ENCODE results near the gene SHISA7. TPM values are rescaled to one million over a fixed set of nuclear protein-coding genes. Genes with fewer than 3 reads are reported as not detected.

The SHISA7 gene
- total RNA-seq, 2 donors from 2014 or later: not detected

DNA sequence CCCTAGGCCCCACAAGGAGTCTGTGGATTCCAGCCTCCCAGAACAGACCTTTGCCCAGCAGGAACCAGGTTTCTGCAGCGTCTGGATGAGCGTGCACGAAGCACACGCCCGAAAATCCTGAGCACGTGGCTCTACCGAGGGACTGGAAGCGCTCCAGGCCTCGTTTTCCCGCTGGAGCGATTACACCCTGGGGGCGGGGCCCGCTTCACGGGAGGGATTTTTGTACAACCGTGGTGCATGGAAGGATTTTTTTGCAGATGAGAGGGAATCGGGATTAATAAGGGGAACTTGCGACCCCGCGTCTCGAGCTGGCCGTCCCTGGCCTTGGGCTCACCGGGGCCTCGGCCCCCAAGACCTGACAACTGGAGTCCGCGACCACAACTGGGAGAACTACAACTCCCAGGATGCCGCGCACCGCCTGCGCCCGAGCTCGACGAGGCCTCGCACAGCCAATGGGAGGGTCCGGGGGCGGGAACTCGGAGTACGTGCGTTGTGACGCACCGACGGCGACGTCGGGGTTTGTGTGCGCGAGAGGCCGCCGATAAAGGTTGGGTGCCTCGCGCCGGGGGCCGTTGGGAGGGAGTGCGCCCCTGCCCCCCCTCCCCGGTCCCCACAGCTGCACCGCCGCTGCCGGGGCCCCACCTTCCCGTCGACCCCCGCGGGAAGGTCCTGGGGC, 33.1 kb upstream of the SHISA7 start, which contains the start of gene ZNF628:
ZNF628 (plus strand) TSS at position 518 of the 676 bp plus-strand sequence. CDS start 3,294 bp downstream, outside the sequence.
- Mint-ChIP-seq H3K4me1 (ENCODE audit: low read depth in 2 of 2) (peaks cover 23 to 31% of the 10 kb centered on the region in 2 donors), H3K36me3 (no peaks in the 10 kb centered on the region), H3K9me3 (no peaks in the 10 kb centered on the region), H3K4me3 (peak within 1 kb of the TSS; percentile 95), H3K27ac (peak within 1 kb of the TSS; percentile 75 to 88), H3K27me3 (no peaks in the 10 kb centered on the region)
- ATAC-seq: peak; percentile 96 to 97
- peak; percentile 98 for DNase-seq (ENCODE audit: low spot score)

- H3K36me3 Mint-ChIP-seq: no peaks in the 10 kb centered on the region
- ATAC-seq: no peak
- no peak overlapping the region for H3K27ac Mint-ChIP-seq
Measured at GRCh38 chr19:55474269-55475265, 31.5 kb upstream of the SHISA7 start.

GRCh38 chr19:55473225-55474012, 30.3 kb upstream of the SHISA7 start:
- H3K27ac Mint-ChIP-seq: no peak overlapping the region
- H3K4me3 Mint-ChIP-seq: no peak overlapping the region
- H3K27me3 Mint-ChIP-seq: no peaks in the 10 kb centered on the region
- peaks cover 10 to 16% of the 10 kb centered on the region in 2 donors for H3K4me1 Mint-ChIP-seq (ENCODE audit: low read depth in 2 of 2)
- ATAC-seq (no peak), DNase-seq (ENCODE audit: low spot score) (no peak)
- H3K9me3 Mint-ChIP-seq: no peaks in the 10 kb centered on the region
- H3K36me3 Mint-ChIP-seq: no peaks in the 10 kb centered on the region

More at GRCh38 chr19:55474269-55475265, 31.5 kb upstream of the SHISA7 start:
- no peak for DNase-seq (ENCODE audit: low spot score)
- H3K4me3 Mint-ChIP-seq: no peak overlapping the region
- H3K4me1 Mint-ChIP-seq (ENCODE audit: low read depth in 2 of 2): peaks cover 18 to 27% of the 10 kb centered on the region in 2 donors
- H3K27me3 Mint-ChIP-seq: no peaks in the 10 kb centered on the region
- H3K9me3 Mint-ChIP-seq: no peaks in the 10 kb centered on the region

DNA sequence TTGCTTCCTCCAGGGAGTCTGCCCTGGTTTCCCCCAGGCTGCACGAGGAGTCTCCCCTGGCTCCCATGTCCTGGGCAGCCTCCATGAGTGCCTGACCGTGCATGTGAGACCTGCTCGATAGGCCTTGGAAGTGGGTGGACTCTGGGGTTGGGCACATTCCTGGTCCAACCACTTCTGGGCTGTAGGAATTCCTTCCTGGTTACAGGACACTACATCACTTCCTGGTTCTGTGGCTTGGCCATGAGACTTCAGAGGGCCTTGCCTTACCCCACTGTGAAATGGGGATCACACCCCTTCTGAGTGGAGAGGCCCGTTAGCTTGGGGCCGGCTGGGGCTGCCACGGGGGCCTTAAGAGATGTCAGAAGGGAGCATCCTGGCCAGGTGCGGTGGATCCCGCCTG, 29.4 kb upstream of the SHISA7 start:
- Mint-ChIP-seq H3K4me3 (no peak overlapping the region), H3K4me1 (ENCODE audit: low read depth in 2 of 2) (peaks cover 2 to 6% of the 10 kb centered on the region in 2 donors), H3K36me3 (no peaks in the 10 kb centered on the region), H3K27ac (no peak overlapping the region), H3K9me3 (no peaks in the 10 kb centered on the region), H3K27me3 (no peaks in the 10 kb centered on the region)
- no peak for ATAC-seq
- DNase-seq (ENCODE audit: low spot score): no peak

DNA sequence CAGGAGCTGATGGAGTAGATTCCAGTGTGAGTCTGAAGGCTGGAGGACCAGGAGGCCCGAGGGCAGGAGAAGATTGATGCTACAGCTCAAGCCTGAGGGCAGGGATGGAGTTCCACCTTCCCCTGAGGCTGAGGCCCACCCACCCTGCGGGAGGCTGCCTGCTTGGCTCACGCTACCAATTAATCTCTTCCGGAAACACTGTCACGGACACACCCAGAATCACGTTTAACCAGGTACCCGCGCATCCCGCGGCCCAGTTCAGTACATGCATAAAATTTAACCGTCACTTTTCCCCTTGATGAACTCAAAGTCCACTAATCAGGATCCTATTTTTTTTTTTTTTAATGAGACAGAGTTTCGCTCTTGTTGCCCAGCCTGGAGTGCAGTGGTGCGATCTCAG, 28.2 kb upstream of the SHISA7 start:
- ATAC-seq: no peak
- DNase-seq (ENCODE audit: low spot score): no peak
- no peaks in the 10 kb centered on the region for H3K4me1 Mint-ChIP-seq (ENCODE audit: low read depth in 2 of 2)
- H3K4me3 Mint-ChIP-seq: no peak overlapping the region
- no peaks in the 10 kb centered on the region for H3K27me3 Mint-ChIP-seq
- H3K9me3 Mint-ChIP-seq: no peaks in the 10 kb centered on the region
- no peak overlapping the region for H3K27ac Mint-ChIP-seq
- no peaks in the 10 kb centered on the region for H3K36me3 Mint-ChIP-seq

DNA sequence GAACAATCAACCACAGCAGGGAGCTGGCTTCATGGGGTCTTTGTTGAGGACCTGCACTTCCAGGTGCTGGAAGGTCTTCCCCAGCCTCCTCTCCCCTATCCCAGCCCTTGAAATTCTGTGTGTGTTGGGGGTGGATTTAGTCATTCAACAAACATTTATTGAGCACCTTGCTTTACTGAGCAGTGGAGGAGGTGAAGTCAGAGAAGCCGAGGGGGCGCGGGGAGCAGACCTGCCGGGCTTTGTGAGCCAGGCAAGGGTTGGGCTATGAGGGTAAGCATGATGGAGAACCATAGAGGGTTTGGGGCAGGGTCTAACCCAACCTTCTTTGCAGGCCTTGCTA, 24.9 kb upstream of the SHISA7 start:
- H3K9me3 Mint-ChIP-seq: no peaks in the 10 kb centered on the region
- H3K27ac Mint-ChIP-seq: no peak overlapping the region
- no peaks in the 10 kb centered on the region for H3K27me3 Mint-ChIP-seq
- H3K4me3 Mint-ChIP-seq: no peak overlapping the region
- ATAC-seq: no peak
- DNase-seq (ENCODE audit: low spot score): no peak
- H3K36me3 Mint-ChIP-seq: no peaks in the 10 kb centered on the region
- peaks cover 0 to under 1% of the 10 kb centered on the region in 2 donors for H3K4me1 Mint-ChIP-seq (ENCODE audit: low read depth in 2 of 2)

GRCh38 chr19:55467236-55468053, 24.3 kb upstream of the SHISA7 start:
- Mint-ChIP-seq H3K27ac (no peak overlapping the region), H3K27me3 (no peaks in the 10 kb centered on the region), H3K4me1 (ENCODE audit: low read depth in 2 of 2) (peaks cover under 1 to 3% of the 10 kb centered on the region in 2 donors), H3K9me3 (no peaks in the 10 kb centered on the region), H3K36me3 (no peaks in the 10 kb centered on the region), H3K4me3 (no peak overlapping the region)
- DNase-seq (ENCODE audit: low spot score): peak; percentile 75
- ATAC-seq: peak; percentile 88

- DNase-seq (ENCODE audit: low spot score) (no peak), ATAC-seq (no peak)
- no peak overlapping the region for H3K27ac Mint-ChIP-seq
- H3K4me1 Mint-ChIP-seq (ENCODE audit: low read depth in 2 of 2): peaks cover 11 to 12% of the 10 kb centered on the region in 2 donors
- no peaks in the 10 kb centered on the region for H3K9me3 Mint-ChIP-seq
- no peak overlapping the region for H3K4me3 Mint-ChIP-seq
- H3K27me3 Mint-ChIP-seq: no peaks in the 10 kb centered on the region
- H3K36me3 Mint-ChIP-seq: no peaks in the 10 kb centered on the region
Measured at GRCh38 chr19:55466241-55466614, 23.1 kb upstream of the SHISA7 start.

- no peaks in the 10 kb centered on the region for H3K27me3 Mint-ChIP-seq
- H3K36me3 Mint-ChIP-seq: no peaks in the 10 kb centered on the region
- H3K27ac Mint-ChIP-seq: no peak overlapping the region
- H3K4me3 Mint-ChIP-seq: no peak overlapping the region
- H3K4me1 Mint-ChIP-seq (ENCODE audit: low read depth in 2 of 2): peaks cover 12 to 15% of the 10 kb centered on the region in 2 donors
- no peak for ATAC-seq
- no peak for DNase-seq (ENCODE audit: low spot score)
- H3K9me3 Mint-ChIP-seq: no peaks in the 10 kb centered on the region
Measured at GRCh38 chr19:55465460-55466240, 22.6 kb upstream of the SHISA7 start.

DNA sequence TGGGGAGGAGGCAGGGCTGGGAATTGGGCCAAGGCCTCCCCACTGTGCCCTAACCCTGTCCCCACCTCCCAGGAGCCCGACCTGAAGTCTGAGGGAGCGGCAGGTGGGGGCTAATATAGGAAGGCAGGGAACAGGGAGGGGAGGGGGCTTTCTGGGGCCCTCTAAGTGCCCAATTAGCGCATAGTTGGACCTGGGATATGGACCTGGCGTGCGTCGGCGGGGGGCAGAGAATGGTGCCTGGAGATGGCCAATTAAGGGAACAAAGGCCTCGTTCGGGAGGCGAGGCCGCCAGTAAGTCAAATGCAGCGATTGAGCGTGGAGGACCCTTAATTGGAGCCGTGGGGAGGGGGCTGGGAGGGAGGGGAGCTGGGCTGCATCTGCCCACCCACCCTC, 21.6 kb upstream of the SHISA7 start, which contains the start of gene C19orf85:
C19orf85 (minus strand) TSS at position 90 of the 393 bp plus-strand sequence. CDS start 197 bp downstream, outside the sequence.
- H3K4me1 Mint-ChIP-seq (ENCODE audit: low read depth in 2 of 2): peaks cover 17 to 21% of the 10 kb centered on the region in 2 donors
- H3K36me3 Mint-ChIP-seq: no peaks in the 10 kb centered on the region
- ATAC-seq: no peak
- no peak within 1 kb of the TSS for H3K27ac Mint-ChIP-seq
- H3K4me3 Mint-ChIP-seq: no peak within 1 kb of the TSS
- H3K27me3 Mint-ChIP-seq: no peaks in the 10 kb centered on the region
- H3K9me3 Mint-ChIP-seq: no peaks in the 10 kb centered on the region
- no peak for DNase-seq (ENCODE audit: low spot score)

GRCh38 chr19:55464039-55464661, 21.1 kb upstream of the SHISA7 start:
- H3K4me1 Mint-ChIP-seq (ENCODE audit: low read depth in 2 of 2): peaks cover 17 to 21% of the 10 kb centered on the region in 2 donors
- ATAC-seq (no peak), DNase-seq (ENCODE audit: low spot score) (no peak)
- no peak overlapping the region for H3K27ac Mint-ChIP-seq
- no peaks in the 10 kb centered on the region for H3K9me3 Mint-ChIP-seq
- H3K27me3 Mint-ChIP-seq: no peaks in the 10 kb centered on the region
- no peaks in the 10 kb centered on the region for H3K36me3 Mint-ChIP-seq
- H3K4me3 Mint-ChIP-seq: no peak overlapping the region

GRCh38 chr19:55463583-55464031, 20.5 kb upstream of the SHISA7 start:
- peaks cover 17 to 23% of the 10 kb centered on the region in 2 donors for H3K4me1 Mint-ChIP-seq (ENCODE audit: low read depth in 2 of 2)
- no peaks in the 10 kb centered on the region for H3K27me3 Mint-ChIP-seq
- H3K4me3 Mint-ChIP-seq: no peak overlapping the region
- H3K9me3 Mint-ChIP-seq: no peaks in the 10 kb centered on the region
- no peak overlapping the region for H3K27ac Mint-ChIP-seq
- DNase-seq (ENCODE audit: low spot score) (no peak), ATAC-seq (no peak)
- no peaks in the 10 kb centered on the region for H3K36me3 Mint-ChIP-seq

All from natural killer cell treated with Interleukin-12 subunit alpha and Interleukin-12 subunit beta and Interleukin-15 and Interleukin-18, amount 100 ng/mL, for 72 hours (primary cell).